ENCODE data around the gene B4GALT1.

GRCh38 chr9:33153001-33153400 is 14.1 kb downstream of the B4GALT1 start:
- TF ChIP-seq EZH2phosphoT487 (IDR thresholded peaks at IDR 0.05; ENCODE audit: low read length) = no peak
- TF ChIP-seq EZH2 (optimal IDR thresholded peaks at IDR 0.05; ENCODE audit: low read depth, low read length) = no peak
- TF ChIP-seq CTCF (IDR thresholded peaks at IDR 0.05; ENCODE audit: low read length) = no peak
